22Rv1 (cell line): ENCODE results near the gene CRYBG1.

Experiments
- H3K27ac ChIP-seq: fragments of 450-650 bp; 2 replicates; pipeline ENCODE4 v1.5.1; 2017
- ZFX ChIP-seq: fragments of 450-650 bp; IDR thresholded peaks from 2 replicates; pipeline ENCODE4 v1.6.1; 2017; ENCODE audit warnings: antibody characterized with exemption, borderline replicate concordance
- TF ChIP-seq, protein P1 (sequence below): fragments of 450-650 bp; IDR thresholded peaks from 2 replicates; pipeline ENCODE4 v1.5.1; 2017; ENCODE audit warnings: mild to moderate bottlenecking

Gene CRYBG1

DNA sequence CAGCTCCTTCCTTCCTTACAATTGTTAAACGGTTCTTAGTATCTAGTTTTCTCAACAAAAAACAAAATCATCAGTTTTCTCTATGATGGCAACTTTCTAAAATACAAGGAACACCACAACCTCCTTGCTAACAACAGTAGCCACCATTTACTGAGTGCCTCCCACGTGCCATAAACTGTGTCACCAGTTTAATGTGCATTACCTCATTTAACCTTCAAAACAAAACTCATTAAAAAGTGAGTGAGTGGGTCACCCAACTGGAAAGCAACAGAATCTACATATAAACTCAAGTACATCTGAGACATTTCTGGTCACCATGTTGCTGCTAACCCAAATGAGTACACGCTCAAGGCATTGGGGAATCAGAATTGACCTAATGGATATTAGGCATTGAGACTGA lies 257.8 kb downstream of the CRYBG1 start:
- no peak overlapping the region for H3K27ac ChIP-seq
- TF ChIP-seq ZFX, result no peak
- TF ChIP-seq, protein P1, sequence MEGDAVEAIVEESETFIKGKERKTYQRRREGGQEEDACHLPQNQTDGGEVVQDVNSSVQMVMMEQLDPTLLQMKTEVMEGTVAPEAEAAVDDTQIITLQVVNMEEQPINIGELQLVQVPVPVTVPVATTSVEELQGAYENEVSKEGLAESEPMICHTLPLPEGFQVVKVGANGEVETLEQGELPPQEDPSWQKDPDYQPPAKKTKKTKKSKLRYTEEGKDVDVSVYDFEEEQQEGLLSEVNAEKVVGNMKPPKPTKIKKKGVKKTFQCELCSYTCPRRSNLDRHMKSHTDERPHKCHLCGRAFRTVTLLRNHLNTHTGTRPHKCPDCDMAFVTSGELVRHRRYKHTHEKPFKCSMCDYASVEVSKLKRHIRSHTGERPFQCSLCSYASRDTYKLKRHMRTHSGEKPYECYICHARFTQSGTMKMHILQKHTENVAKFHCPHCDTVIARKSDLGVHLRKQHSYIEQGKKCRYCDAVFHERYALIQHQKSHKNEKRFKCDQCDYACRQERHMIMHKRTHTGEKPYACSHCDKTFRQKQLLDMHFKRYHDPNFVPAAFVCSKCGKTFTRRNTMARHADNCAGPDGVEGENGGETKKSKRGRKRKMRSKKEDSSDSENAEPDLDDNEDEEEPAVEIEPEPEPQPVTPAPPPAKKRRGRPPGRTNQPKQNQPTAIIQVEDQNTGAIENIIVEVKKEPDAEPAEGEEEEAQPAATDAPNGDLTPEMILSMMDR, result no peak

DNA sequence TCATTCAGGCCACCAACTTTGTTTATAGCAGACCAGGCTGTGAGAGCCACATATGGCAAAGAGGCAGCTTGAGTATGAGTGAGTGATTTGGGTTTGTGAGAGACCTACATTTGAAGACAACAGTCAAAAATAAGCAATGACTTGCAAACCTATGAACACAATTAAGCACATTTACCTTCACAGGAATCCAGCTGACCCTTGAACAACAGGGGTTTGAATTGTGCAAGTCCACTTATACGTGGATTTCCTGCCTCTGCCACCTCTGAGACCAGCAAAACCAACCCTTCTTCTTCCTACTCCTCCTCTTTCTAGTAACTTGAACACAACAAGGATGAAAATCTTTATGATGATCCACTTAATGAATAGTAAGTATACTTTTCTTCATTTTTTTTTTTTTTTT lies 258.7 kb downstream of the CRYBG1 start:
- no peak for TF ChIP-seq ZFX
- TF ChIP-seq, protein P1, result no peak
- H3K27ac ChIP-seq, result no peak overlapping the region

DNA sequence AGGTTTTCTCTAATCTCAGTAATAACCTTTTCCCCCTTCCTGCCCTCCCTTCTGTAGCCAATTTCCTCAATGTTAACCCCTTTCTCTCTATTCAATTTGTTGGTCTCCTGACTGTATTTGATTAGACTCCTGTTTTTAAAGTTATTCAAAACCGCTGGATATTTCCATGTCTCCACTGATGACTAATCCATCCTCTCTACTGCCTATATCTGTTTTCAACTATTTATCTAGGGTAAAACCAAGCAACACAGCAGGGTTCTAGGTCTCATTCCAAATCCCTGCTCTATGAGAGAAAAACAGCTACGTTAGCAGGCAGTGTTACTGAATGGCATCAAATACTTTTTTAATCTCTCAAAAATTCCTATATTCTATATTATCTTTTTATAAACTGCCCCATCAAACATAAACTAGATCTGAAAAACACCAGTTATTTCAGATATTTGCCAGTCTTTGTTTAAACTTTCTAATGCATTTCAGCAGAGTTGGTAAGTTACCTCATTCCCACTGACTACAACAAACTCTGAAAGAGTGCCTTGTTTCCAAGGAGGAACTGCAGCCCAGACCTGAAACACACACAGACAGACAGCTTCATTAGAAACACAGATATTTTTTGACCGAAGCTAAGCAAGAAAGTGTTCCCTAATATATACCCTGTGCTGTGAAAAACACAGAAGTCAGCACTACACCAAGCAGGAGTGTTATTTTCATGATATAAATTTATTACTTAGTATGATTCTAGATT lies 260.6 kb downstream of the CRYBG1 start:
- TF ChIP-seq, protein P1, result no peak
- TF ChIP-seq ZFX, result no peak
- no peak overlapping the region for H3K27ac ChIP-seq
